Muscle of arm (tissue), 12 donors: Measurements from ENCODE around the gene HEMK1. TPM values are rescaled to one million over a fixed set of nuclear protein-coding genes. Genes with fewer than 3 reads are reported as not detected.

ENCODE experiments used
- DNase-seq: peaks from one replicate; pipeline ENCODE4 v3.0.0-alpha.2; 2013
- polyA plus RNA-seq, 12 donors: library from polyadenylated mRNA; unstranded; fragments of 120-200 nt; gene quantifications; one replicate each; pipeline ENCODE4 v1.2.1, GENCODE V29; 2013; ENCODE audit not compliant: insufficient read length in 12 of 12

Gene HEMK1
- polyA plus RNA-seq, 12 donors, result 14.6 to 21.7 (median 17.0) TPM; not detected in 1

- no peak for DNase-seq
These were observed 43.0 kb downstream of the HEMK1 start for GRCh38 chr3:50612234-50612882.

- DNase-seq, result no peak
These were observed 43.9 kb downstream of the HEMK1 start for GRCh38 chr3:50612970-50613846.

- DNase-seq, result no peak
These were observed 45.9 kb downstream of the HEMK1 start for GRCh38 chr3:50615190-50615589.

- DNase-seq, result peak; percentile 87
These were observed 46.9 kb downstream of the HEMK1 start for GRCh38 chr3:50616003-50616769.

GRCh38 chr3:50616770-50617095 is 47.4 kb downstream of the HEMK1 start:
- peak; percentile 90 for DNase-seq

- DNase-seq, result no peak
These were observed 47.9 kb downstream of the HEMK1 start, which contains the start of gene MAPKAPK3 for GRCh38 chr3:50617096-50617791. Gene MAPKAPK3 (plus strand): TSS chr3:50617151. CDS start chr3:50617566, 415 bp downstream.

- DNase-seq, result no peak
These were observed 48.7 kb downstream of the HEMK1 start for GRCh38 chr3:50617911-50618481.

GRCh38 chr3:50620420-50620819 is 51.1 kb downstream of the HEMK1 start:
- DNase-seq, result no peak

GRCh38 chr3:50620820-50621219 is 51.5 kb downstream of the HEMK1 start:
- no peak for DNase-seq

GRCh38 chr3:50622881-50623280 is 53.6 kb downstream of the HEMK1 start:
- no peak for DNase-seq

GRCh38 chr3:50623840-50624474 is 54.6 kb downstream of the HEMK1 start:
- no peak for DNase-seq

GRCh38 chr3:50624634-50625033 is 55.3 kb downstream of the HEMK1 start:
- DNase-seq, result no peak

GRCh38 chr3:50625231-50626182 is 56.2 kb downstream of the HEMK1 start:
- no peak for DNase-seq

GRCh38 chr3:50626401-50626800 is 57.1 kb downstream of the HEMK1 start:
- no peak for DNase-seq

GRCh38 chr3:50627407-50628051 is 58.2 kb downstream of the HEMK1 start:
- no peak for DNase-seq

- DNase-seq, result no peak
These were observed 59.3 kb downstream of the HEMK1 start for GRCh38 chr3:50628601-50629000.

- DNase-seq, result no peak
These were observed 61.1 kb downstream of the HEMK1 start for GRCh38 chr3:50630394-50630793.

- DNase-seq, result no peak
These were observed 61.6 kb downstream of the HEMK1 start for GRCh38 chr3:50630877-50631276.

GRCh38 chr3:50632450-50632849 is 63.1 kb downstream of the HEMK1 start:
- DNase-seq, result no peak
